GM12875 (cell line): ENCODE measurements around the gene CDK11A.
A peak's percentile ranks its signal among the peaks of the same experiment; 100 is the strongest.
"Not testable (repeated sequence)": the region's sequence is repeated elsewhere in the genome, so short reads cannot be mapped to it uniquely, and the experiment has no call there.

Experiments
- H3K4me3 ChIP-seq: one replicate; pipeline ENCODE4 v1.5.1; 2011; ENCODE audit warnings: low read depth, low read length, control low read depth
- CTCF ChIP-seq: IDR thresholded peaks from 2 replicates; pipeline ENCODE4 v1.5.1; 2011; ENCODE audit warnings: low read depth, mild to moderate bottlenecking, control low read depth, inconsistent platforms, low read length, moderate library complexity, borderline replicate concordance; ENCODE audit not compliant: insufficient read depth

The CDK11A gene

GRCh38 chr1:1753607-1754005 is 29.4 kb upstream of the CDK11A start:
- H3K4me3 ChIP-seq = no peak overlapping the region
- TF ChIP-seq CTCF = no peak

- no peak for TF ChIP-seq CTCF
Observed at GRCh38 chr1:1752636-1753606, 28.8 kb upstream of the CDK11A start.

GRCh38 chr1:1752190-1752589 is 28.0 kb upstream of the CDK11A start:
- H3K4me3 ChIP-seq = no peak overlapping the region
- no peak for TF ChIP-seq CTCF

More at GRCh38 chr1:1752636-1753606, 28.8 kb upstream of the CDK11A start:
- no peak overlapping the region for H3K4me3 ChIP-seq

GRCh38 chr1:1749941-1750340 is 25.8 kb upstream of the CDK11A start:
- H3K4me3 ChIP-seq = not testable (repeated sequence)

GRCh38 chr1:1748686-1749321 is 24.6 kb upstream of the CDK11A start:
- no peak for TF ChIP-seq CTCF
- H3K4me3 ChIP-seq = no peak overlapping the region

GRCh38 chr1:1746566-1746909 is 22.4 kb upstream of the CDK11A start:
- H3K4me3 ChIP-seq = not testable (repeated sequence)

- peak overlapping the region; percentile 54 for H3K4me3 ChIP-seq
Observed at GRCh38 chr1:1745651-1746565, 21.8 kb upstream of the CDK11A start.

GRCh38 chr1:1742529-1742928 is 18.4 kb upstream of the CDK11A start:
- H3K4me3 ChIP-seq = not testable (repeated sequence)

- H3K4me3 ChIP-seq = not testable (repeated sequence)
Observed at GRCh38 chr1:1741013-1741412, 16.9 kb upstream of the CDK11A start.

- H3K4me3 ChIP-seq = not testable (repeated sequence)
Observed at GRCh38 chr1:1738799-1739337, 14.7 kb upstream of the CDK11A start.

GRCh38 chr1:1737675-1738590 is 13.8 kb upstream of the CDK11A start:
- not testable (repeated sequence) for H3K4me3 ChIP-seq
